Measurements from ENCODE around the gene SFTPA2. TPM values are rescaled to one million over a fixed set of nuclear protein-coding genes. Genes with fewer than 3 reads are reported as not detected.

The SFTPA2 gene
- total RNA-seq, result under 1 TPM in 1 of 4 donors, not detected in 3; 0.16 TPM

GRCh38 chr10:79560160-79560709 lies at the start of gene SFTPA2:
Gene SFTPA2 (minus strand): TSS chr10:79560407. CDS start chr10:79559483, 924 bp downstream.
- H3K9me3 ChIP-seq, result no peaks in the 10 kb centered on the region
- ATAC-seq, result no peak
- no peaks in the 10 kb centered on the region for H3K36me3 ChIP-seq
- no peak within 1 kb of the TSS for H3K4me3 ChIP-seq
- TF ChIP-seq POLR2AphosphoS5 (IDR thresholded peaks at IDR 0.05) (no peak), POLR2A (IDR thresholded peaks at IDR 0.05) (no peak), EP300 (IDR thresholded peaks at IDR 0.05) (no peak)
- TF ChIP-seq, protein P1, sequence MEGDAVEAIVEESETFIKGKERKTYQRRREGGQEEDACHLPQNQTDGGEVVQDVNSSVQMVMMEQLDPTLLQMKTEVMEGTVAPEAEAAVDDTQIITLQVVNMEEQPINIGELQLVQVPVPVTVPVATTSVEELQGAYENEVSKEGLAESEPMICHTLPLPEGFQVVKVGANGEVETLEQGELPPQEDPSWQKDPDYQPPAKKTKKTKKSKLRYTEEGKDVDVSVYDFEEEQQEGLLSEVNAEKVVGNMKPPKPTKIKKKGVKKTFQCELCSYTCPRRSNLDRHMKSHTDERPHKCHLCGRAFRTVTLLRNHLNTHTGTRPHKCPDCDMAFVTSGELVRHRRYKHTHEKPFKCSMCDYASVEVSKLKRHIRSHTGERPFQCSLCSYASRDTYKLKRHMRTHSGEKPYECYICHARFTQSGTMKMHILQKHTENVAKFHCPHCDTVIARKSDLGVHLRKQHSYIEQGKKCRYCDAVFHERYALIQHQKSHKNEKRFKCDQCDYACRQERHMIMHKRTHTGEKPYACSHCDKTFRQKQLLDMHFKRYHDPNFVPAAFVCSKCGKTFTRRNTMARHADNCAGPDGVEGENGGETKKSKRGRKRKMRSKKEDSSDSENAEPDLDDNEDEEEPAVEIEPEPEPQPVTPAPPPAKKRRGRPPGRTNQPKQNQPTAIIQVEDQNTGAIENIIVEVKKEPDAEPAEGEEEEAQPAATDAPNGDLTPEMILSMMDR (IDR thresholded peaks at IDR 0.05), result no peak
- peaks cover 0 to 5% (median 0%) of the 10 kb centered on the region in 3 donors for H3K4me1 ChIP-seq
- H3K27ac ChIP-seq, result no peak within 1 kb of the TSS
- no CpG with 5 or more reads among the region's 1 CpG for WGBS, 2 donors (ENCODE audit: low coverage in 1 of 2)
- peaks cover 13% of the 10 kb centered on the region for H3K27me3 ChIP-seq

DNA sequence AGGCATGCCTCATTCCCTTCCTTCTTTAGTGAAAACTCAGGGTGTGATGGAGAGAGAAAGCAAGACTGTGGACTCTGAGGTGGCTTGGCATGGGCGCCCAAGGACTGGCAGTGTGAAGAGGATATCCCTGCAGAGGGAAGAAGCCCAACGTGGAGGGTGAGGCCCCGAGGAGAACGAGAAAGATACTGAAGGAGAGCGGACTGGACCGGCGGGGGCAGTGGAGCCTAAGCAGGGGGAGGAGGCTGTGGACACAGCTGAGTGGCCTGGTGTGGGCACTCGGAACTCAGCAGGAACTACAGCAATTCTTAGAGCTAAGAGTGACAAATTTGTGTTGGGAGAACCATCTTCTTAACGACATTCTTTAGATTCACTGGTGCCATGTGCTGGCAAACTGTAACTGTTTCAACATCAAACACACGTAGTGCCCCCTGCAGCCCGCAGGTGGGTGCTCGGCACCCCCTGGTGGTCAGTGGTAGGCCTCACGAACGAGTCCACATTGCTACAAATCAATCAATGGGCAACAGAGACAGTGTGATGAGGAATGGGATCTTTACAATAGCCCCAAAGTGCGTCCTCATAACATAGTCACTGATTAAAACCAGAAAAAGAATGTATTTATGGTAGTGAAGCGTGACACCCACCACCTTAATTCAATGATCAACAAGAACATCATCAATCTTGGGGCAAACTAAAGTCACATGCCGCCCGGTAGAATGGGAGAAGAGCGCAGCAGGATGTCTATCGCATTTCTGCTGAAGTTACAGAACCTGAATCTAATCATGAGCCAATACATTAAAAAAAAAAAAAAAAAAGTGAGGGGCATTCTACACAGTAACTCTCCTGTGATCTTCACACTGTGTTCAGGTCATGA lies 48.5 kb upstream of the SFTPA2 start:
- Histone ChIP-seq H3K4me1 (no peaks in the 10 kb centered on the region), H3K36me3 (no peaks in the 10 kb centered on the region), H3K27ac (no peak overlapping the region), H3K27me3 (no peaks in the 10 kb centered on the region), H3K4me3 (no peak overlapping the region), H3K9me3 (no peaks in the 10 kb centered on the region)
- TF ChIP-seq, protein P1 (IDR thresholded peaks at IDR 0.05), result peak in 3 of 4 experiments; percentile 25 to 60 (median 26)
- TF ChIP-seq POLR2A (IDR thresholded peaks at IDR 0.05), result no peak
- WGBS, 2 donors (ENCODE audit: low coverage in 1 of 2), result 49 to 53% methylated on average over 18 of the region's 20 CpGs
- ATAC-seq, result no peak

DNA sequence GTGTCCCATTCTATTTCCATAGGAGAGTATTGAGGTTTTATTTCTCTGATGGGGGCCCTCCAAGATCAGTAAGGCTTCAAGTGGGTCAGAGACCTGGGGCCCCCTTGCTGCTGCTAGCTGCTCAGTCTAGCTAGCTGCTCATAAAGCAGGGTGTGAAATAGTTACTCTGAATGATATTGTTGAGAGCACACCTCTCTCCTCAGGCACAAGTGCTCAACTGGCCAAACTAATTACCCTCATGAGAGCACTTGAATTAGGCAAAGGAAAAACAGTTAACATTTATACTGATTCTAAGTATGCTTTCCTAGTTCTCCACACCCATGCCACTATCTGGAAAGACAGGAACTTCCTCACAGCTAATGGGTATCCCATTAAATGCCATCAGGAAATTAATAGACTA lies 45.1 kb upstream of the SFTPA2 start:
- H3K27ac ChIP-seq, result no peak overlapping the region
- ATAC-seq, result no peak
- no peaks in the 10 kb centered on the region for H3K27me3 ChIP-seq
- H3K4me1 ChIP-seq, result no peaks in the 10 kb centered on the region
- no peak overlapping the region for H3K4me3 ChIP-seq
- H3K9me3 ChIP-seq, result peaks cover 0 to 11% (median 0%) of the 10 kb centered on the region in 3 donors
- no peaks in the 10 kb centered on the region for H3K36me3 ChIP-seq
- TF ChIP-seq EP300 (IDR thresholded peaks at IDR 0.05), result no peak
- no peak for TF ChIP-seq POLR2AphosphoS5 (IDR thresholded peaks at IDR 0.05)
- TF ChIP-seq, protein P1 (IDR thresholded peaks at IDR 0.05), result no peak
- TF ChIP-seq POLR2A (IDR thresholded peaks at IDR 0.05), result no peak

DNA sequence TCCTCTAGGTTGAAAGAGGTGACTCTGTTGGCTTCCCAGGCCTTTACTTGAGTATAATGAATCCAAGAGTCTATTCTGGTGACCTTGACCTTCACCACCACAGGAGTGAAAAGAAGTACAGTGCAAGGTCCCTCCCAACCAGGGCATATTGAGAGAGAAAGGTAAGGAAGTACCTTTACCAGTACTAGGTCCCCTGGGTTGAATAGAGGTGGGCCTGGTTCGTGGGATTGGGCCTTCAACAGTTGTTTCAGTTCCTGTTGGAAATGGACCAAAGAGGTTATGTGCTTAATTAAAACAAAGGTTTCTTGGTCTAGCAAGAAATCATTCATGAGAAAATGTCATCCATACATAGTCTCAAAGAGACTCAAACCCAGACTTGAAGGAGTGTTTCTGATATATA lies 44.1 kb upstream of the SFTPA2 start:
- peaks cover 0 to 11% (median 0%) of the 10 kb centered on the region in 3 donors for H3K9me3 ChIP-seq
- 63 to 67% methylated on average over 1 of the region's 1 CpG for WGBS, 2 donors (ENCODE audit: low coverage in 1 of 2)
- TF ChIP-seq EP300 (IDR thresholded peaks at IDR 0.05), result no peak
- TF ChIP-seq POLR2A (IDR thresholded peaks at IDR 0.05), result no peak
- TF ChIP-seq, protein P1 (IDR thresholded peaks at IDR 0.05), result no peak
- H3K36me3 ChIP-seq, result no peaks in the 10 kb centered on the region
- H3K27ac ChIP-seq, result no peak overlapping the region
- peaks cover 5% of the 10 kb centered on the region for H3K27me3 ChIP-seq
- no peak overlapping the region for H3K4me3 ChIP-seq
- H3K4me1 ChIP-seq, result no peaks in the 10 kb centered on the region
- ATAC-seq, result no peak

GRCh38 chr10:79602953-79603352 lies 42.7 kb upstream of the SFTPA2 start:
- ATAC-seq, result no peak
- Histone ChIP-seq H3K9me3 (peaks cover 0 to 12% (median 0%) of the 10 kb centered on the region in 3 donors), H3K27ac (no peak overlapping the region), H3K4me3 (no peak overlapping the region), H3K4me1 (no peaks in the 10 kb centered on the region), H3K27me3 (peaks cover 9% of the 10 kb centered on the region), H3K36me3 (no peaks in the 10 kb centered on the region)
- WGBS, 2 donors (ENCODE audit: low coverage in 1 of 2), result 100% methylated on average over 1 of the region's 2 CpGs; no CpG with 5 or more reads in 1 of the 2 donors
- TF ChIP-seq POLR2A (IDR thresholded peaks at IDR 0.05), result no peak

Measured in gastroesophageal sphincter (tissue), 4 donors.